GM19351 (cell line): ENCODE results near the gene GPALPP1.
"Not testable (repeated sequence)": the region's sequence is repeated elsewhere in the genome, so short reads cannot be mapped to it uniquely, and the experiment has no call there.

Experiments
- ATAC-seq: cut with Tn5 transposase; IDR thresholded peaks from one replicate; pipeline ENCODE4 v1.9.1; 2021; ENCODE audit warnings: mild to moderate bottlenecking, moderate library complexity; ENCODE audit not compliant: unreplicated experiment

GPALPP1 gene, protein sequence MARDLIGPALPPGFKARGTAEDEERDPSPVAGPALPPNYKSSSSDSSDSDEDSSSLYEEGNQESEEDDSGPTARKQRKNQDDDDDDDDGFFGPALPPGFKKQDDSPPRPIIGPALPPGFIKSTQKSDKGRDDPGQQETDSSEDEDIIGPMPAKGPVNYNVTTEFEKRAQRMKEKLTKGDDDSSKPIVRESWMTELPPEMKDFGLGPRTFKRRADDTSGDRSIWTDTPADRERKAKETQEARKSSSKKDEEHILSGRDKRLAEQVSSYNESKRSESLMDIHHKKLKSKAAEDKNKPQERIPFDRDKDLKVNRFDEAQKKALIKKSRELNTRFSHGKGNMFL

DNA sequence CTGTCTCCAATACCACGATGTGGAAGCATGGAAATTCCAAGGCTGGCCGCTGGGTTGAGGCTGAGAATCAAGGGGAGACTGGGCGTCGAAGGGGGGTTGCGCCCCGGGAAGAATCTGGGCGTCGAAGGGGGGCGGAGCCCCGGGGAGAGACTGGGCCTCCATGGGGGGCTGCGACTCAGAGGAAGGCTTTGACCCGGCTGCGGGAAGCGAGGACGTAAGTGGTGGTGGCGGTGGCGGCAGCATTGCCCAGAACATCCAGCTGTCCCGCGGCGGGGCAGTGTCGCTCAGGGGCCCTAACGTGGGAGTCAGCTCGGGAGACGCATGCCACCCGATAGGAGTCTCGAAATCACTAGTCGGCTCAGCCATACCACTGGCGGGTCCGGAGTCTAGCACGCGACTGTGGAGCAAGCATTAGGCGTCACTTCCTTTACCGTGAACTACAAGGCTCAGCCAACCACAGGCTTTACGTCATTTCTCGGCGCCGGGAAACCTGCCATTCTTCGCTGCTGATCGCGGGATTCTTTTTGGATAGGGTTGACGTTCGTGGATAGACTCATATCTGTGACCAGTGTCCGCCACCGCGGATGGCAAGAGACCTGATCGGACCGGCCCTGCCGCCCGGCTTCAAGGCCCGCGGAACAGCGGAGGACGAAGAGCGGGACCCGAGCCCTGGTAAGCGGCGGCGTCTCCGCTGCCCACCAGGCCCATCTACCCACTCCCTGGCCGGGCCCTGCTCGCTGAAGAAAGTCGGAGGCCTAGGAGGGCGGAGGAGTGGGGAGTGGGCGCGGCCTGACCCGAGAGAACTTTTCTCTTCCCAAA, at the start of gene GPALPP1, which contains the start of gene NUFIP1:
GPALPP1 (plus strand) TSS at position 468 of the 819 bp plus-strand sequence; CDS start at position 585, 117 bp downstream.
NUFIP1 (minus strand) TSS at position 401 of the 819 bp plus-strand sequence; CDS start at position 366, 35 bp downstream.
- peak; percentile 99 for ATAC-seq

DNA sequence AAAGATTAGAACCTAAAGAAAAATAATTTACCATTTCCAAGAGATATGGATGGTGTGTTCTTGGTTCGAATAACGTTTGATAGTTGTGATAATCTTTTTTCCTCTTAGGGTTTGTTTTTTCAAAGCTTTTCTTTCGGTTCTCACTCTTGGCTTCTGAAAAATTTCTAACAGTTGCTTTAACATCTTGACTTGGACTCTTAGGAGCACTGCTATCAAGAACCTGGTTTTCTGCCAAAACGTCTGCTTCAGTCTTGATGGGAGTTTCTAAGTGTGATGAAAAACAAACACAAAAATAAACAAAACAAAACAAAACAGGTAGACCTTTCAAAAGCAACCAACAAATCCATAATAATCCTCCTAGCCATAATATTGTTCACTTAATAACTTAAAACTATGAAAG, 45.9 kb upstream of the GPALPP1 start:
- ATAC-seq, result not testable (repeated sequence)

DNA sequence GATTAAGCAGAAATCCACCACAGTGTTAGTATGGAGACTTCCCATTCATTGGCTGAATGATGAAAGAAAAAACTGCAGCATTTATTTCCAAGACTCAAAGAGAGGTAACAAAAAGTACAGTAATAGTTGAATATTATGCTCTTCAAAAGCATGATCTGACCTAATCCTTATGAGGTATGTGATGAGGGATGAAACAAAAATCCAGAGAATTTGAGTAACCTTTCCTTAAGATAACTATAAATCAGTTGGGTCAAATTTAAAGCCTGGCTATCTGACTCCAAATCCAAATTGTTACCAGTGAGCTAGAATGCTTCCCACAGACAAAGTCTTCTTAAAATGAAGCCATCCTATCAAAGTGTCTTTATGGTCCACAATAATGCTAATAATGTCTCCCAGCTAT, 38.2 kb upstream of the GPALPP1 start:
- ATAC-seq, result no peak

DNA sequence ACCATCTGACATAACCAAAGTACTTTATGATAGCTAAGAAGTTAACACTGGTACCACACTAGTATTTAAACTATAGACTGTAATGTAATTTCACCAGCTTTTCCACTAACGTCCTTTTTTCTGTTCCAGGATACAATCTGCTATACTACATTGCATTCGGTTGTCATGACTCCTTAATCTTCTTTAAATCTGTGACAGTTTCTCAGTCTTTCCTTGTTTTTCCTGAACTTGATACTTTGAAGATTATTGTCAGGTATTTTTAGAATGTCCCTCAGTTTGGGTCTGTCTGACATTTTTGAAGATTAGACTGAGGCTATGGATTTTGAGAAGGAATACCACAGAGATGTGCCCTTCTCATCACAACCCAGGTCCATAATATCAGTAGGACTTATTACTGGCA, 36.7 kb upstream of the GPALPP1 start:
- ATAC-seq, result no peak

DNA sequence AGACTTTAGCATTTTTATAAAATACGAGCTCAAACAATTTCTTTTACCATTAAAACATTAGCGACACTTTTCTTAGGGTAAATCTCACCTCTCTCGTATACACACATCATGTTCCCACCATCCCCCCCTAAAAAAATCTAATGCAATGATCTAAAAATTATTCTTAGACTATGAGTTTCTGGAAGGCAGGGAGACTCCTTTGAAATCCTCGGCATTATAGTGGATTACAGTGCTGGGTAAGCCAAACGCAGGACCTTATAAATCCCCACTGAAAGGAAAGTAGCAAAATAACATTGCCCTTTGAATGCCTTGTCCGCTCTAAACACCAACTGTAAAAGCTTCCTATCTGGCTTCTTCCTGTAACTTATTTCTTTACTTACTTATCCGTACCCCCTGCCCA, 35.1 kb upstream of the GPALPP1 start:
- ATAC-seq, result no peak

DNA sequence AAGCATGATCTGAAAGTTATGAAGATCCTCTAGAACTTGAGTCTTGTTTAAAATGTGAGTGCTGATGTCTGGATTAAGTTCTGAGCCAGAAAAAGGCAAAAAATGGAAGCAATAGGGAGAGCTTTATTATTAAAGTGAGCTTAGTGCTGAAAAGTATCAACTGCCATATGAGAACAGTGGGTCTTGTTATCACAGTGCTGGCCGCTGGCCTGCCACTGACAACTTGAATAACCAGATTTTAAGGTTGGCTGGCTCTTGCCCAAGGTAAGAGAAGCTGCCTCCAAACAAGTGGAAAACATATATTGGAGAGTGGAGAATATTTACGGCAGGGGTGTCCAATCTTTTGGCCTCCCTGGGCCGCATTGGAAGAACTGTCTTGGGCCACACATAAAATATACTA, 33.9 kb upstream of the GPALPP1 start:
- no peak for ATAC-seq

DNA sequence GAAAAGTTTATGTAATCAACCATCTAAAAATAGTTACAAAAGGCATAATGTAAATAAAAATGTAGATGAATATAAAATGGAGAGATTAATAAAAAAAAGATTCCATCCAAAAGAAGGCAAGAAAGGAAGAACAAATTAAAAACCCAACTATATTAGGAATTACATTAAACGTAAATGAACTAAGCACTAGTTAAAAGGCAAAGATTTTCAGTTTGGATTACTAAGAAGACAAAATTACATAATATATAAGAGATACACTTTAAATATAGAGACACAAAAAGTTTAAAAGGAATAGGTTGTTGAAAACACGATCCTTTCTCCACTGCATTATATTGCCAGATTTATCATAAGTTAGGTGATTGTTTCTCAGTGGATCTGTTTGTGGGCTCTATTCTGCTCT, 27.3 kb upstream of the GPALPP1 start:
- ATAC-seq, result no peak

DNA sequence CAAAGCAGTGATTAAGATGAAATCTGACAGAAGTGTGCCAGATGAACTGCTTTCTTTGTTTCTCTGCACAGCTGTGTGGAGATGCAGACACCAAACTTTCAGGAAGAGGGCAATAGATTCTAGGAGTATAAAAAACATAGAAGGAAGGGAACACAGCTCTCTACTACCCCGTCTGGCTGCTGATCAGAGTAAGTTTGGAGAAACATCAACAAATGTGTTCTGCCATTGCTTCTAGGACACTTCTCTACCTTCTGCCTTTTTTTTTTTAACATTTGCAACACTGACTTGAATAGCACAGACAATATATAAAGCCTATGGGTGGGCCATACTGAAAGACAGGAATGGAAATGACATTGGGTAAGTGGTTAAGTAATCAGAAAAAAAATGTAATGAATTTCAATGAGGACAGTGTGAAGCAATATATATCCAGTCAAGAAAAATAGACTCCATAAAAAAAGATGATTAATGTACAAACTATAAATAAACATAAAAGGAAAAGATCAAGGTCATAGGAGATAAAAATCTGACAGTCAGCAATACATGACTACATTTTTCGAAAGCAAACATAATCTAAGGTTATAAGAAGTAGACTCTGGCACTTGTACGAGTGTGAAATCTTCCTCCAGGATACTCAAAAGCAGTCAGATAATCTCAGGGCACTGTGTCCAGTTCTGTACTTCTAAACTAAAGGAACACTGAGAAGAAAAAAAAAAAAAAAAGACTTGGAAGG, 21.5 kb upstream of the GPALPP1 start:
- no peak for ATAC-seq

DNA sequence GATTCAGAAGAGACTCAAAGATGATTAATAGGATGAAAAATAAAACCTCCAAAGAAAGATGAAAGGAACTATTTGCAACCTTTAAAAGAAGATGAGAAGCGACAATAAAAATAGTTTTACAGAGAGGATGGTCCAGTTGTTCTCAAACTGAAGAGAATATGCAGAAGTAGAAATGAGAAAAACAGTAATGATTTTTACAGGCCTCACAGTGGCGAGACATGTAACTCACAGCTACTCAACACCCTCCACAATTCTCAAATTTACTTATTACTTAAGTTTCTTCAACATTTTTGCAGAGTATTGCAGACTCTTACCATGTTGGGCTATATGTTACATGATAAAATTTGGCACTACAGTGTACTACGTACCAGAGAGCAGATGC, 20.9 kb upstream of the GPALPP1 start:
- ATAC-seq, result no peak

DNA sequence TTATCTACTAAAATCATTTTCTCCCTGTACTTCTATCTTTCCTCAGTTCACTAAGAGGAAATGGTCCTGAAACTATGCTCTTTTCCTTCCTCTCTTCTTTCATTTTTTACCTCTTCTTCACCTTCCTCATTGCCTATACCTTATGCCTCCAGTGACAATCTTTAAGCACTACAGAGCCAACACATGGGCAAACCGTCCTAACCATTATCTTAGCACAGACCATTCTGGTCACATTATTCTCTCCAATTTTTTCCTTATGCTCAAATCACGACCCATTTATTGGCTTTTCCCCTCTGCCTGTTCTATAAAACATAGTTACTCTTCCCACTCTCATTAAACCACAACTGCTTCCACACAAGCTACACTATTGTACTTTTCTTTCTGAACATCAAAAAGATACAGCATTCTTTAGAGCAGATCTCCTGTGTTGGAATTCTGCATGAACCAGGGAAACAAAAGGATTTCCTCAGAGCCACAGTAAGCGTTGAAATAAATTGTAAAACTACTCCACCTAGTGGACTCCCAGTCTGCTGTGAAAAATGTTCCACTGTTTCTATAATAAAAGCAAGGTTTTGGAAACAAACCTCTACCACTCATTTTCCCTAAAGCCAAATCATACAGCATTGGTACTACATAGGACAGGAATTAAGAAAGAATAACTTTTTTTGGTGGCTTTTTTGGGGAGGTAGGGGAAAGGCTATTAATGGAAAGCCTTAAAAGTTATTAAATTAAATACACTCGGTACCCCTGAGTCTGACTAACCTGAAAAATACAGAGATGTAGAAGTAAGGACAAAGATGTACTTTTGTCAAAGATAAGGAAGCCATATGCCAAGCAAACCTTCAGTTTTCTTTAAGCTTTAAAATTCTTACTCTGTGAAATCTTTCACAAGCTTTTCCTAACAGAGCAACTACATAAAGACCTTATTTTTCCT, 19.5 kb upstream of the GPALPP1 start:
- no peak for ATAC-seq

DNA sequence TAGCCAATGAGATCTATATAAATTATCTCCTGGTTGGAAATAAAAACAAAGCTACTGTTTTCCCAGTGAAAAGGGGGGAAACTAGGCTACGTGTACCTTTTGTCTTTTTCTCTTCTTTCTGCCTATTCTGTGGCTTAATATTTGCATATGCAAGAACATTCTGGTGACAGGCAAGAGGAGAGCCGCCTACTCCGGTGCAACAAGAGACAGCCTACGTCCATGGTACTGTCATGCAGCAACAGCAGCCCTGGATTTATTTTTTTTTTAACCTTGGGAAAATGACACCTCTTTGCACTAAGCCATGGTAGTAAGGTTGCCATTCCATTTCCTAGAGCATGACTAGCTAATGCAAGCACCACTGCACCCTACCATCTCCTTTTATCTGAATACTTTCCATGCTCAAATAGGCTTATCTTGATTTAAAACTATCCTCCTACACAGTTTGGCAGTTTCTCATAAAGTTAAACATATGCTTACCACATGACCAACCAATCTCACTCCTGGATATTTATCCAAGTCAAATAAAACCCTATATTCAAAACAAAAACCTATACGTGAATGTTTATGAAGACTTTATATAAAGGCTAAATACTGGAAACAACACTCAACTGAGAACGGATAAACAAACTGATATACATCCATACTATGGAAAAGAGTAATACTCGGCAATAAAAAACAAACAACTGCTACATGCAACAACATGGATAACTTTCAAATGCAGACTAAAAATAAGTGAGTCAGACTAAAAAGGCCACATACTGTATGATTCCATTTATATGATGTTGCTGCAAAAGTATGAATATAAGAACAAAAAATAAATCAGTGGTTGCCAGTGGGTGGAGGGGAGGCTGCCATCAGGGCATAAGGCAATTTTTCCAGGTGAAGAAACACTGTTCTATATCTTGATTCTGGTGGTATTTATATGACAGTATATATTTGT, 17.4 kb upstream of the GPALPP1 start:
- ATAC-seq, result no peak

DNA sequence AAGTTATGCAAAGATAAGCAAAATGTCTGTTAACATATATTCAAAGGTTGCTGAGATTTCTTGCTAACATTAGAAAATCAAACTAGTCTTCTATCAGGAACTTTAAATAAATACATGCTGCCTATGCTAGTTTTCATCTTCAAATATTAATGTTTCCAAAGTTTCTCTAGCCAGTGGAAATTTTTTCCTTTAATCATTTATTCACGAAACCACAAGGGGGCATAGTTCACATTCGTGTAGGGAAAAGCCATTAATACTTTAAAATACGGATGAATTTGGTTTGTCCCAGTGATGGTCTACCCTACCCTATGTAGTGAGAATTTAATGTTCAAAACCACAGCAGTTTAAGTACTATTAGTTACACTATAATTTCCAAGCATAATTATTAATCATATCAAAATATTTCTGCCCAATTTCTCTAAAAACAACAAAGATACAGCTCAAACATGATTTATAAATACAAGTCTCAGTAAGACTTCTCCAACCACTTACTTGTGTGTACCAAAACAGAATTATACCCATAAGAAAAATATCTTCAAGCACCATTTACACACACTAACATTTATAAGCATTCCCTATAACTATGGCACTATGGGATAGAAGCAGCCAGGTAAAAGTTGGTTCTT, 16.3 kb upstream of the GPALPP1 start:
- no peak for ATAC-seq

DNA sequence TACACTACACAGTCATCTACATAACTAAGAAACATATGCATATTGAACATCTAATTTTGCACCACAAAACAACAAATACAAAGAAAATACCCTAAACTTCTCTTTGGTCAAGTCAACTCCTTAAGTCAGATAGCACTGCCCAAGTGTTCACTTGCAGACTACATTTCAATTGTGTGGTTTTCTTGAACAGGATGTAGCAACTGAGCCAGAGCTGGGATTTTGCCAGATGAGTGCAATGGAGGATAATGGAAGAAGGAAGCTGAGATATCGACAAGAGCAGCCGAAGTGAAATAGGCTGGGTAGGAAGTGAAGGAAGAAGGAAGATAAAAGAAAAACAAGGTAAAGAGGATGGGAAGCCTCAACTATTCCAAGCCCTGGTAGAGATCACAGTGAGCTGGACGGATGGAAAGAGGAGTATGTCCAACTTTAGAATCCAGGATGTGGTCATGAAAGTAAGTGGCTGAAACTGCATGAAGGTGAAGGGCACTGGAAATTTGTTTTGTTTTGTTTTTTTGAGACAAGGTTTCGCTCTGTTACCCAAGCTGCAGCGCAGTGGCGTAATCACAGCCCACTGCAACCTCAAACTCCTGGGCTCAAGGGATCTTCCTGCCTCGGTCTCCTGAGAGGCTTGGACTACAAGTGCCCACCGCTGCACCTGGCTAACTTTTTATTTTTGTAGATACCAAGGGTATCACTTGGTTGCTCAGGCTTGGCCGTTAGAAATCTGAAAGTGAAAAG, 15.1 kb upstream of the GPALPP1 start:
- ATAC-seq, result peak; percentile 61

DNA sequence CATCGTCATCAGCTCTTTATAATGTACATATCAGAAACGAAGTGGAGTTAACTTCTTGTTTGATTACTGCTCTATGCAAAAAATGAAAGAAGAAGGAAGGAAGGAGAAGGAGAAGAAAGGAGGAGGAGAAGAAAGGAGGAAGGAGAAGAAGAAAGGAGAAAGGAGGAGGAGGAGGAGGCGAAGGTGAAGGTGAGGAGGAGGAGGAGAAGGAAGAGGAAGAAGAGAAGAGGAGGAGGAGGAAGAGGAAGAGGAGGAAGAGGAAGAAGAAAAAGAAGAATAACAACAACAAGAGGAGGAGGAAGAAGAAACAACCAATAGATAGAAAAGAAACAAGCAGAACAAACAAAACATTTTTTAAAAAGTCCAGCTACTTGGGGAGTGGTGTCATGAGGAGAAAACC, 13.1 kb upstream of the GPALPP1 start:
- ATAC-seq, result no peak

DNA sequence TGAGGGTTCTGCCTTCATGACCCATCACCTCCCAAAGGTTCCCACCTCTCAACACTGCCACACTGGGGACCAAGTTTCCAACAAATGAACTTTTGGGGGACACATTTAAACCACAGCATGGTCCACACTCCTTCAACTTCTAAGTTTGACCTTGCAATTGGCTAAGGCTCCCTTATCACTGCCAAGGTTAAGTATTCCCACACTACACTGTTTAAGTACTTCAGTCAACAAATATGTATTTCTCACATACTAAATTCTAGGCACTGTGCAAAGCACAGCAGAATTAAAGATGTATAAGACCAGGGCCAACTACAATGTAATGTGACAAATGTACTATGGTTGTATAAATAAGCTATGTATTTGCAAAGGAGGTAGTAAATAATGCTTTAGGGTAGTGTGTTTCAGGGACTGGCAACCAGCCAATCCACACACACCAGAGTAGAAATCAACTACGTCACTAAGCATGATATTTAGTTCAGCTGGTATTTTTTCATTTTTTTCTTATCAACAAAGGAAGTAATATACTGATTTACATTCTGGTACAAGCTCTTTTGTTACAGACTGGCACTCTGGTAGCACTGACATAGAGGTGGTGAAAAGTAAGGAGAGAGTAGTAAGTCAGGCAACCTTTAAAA, 12.3 kb upstream of the GPALPP1 start:
- no peak for ATAC-seq

DNA sequence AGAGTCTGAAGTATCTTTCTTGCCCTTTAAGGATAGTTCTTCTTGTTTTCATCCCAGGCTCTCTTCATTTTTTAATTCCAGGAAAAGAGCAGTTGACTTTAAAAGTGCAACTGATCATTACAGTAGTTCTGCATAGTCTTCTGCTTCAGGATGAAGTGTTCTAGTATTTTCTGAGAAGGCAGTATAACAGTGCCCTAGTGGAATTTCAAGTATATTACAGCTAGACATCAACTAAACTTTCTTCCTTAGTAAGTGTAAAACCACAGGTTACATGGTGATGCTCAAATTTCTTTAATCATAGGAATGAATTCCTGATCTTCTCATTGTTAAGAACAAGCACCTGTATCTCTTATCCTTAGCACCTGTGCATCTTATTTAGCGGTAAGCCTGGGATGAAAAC, 11.0 kb upstream of the GPALPP1 start:
- ATAC-seq, result no peak

DNA sequence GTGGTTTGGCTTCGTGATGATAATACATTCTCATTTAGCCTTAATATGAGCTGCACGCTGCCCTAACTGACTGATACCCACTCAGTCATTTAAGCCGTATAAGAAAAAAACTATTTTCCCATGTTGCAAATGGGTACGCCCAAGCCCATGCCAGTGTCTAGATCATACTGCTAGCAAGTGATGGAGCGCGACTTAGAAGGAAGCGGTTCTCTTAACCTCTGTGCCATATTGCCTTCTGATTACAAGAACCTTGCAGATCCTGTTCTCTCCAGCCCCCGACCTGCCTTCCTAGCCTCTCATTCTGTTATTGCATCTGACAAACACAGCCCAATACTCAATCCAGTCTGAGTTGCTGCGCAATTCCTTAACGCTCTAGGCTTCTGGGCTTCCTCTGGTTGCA, 603 bp downstream of the GPALPP1 start:
- ATAC-seq, result peak; percentile 6

DNA sequence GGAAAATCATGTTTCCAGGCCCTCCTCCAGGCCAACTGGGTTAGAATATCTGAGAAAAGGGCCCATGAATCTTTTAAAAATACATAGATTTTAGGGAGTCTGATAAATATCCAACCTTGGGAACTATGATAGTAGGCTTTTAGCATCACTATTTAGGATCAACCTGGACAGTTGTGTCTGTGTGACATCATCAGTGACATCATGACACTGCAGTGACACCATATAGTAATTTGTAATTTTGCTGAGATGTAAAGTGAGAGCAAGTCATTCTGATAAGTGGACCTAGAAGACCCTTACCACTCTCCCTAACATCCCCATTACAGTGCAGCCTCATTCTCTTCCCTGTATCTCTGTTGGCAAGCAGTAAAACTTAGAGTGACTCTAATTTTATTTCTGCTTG, 14.1 kb downstream of the GPALPP1 start:
- no peak for ATAC-seq
